GM23338 (cell line): Measurements from ENCODE around the gene ATN1. TPM values are rescaled to one million over a fixed set of nuclear protein-coding genes. Genes with fewer than 3 reads are reported as not detected.

Source experiments
- ATAC-seq: fragments of 200-7000 bp; cut with Tn5 transposase; 3 replicates; pipeline ENCODE4 v1.9.1; 2020
- DNase-seq: peaks from one replicate; pipeline ENCODE4 v3.0.0-alpha.2; 2015; ENCODE audit warnings: low spot score
- H2AFZ ChIP-seq: fragments of 200-600 bp; sonication (generic); 2 replicates; pipeline ENCODE4 v1.8.0; 2016; ENCODE audit warnings: antibody characterized with exemption, mild to moderate bottlenecking, moderate library complexity
- H3F3A ChIP-seq: fragments of 200-600 bp; sonication (generic); replicated peaks from 2 replicates; pipeline ENCODE4 v1.8.0; 2017; ENCODE audit warnings: antibody characterized with exemption, mixed run types, low read depth
- H3K27ac ChIP-seq: fragments of 200-600 bp; sonication (generic); 2 replicates; pipeline ENCODE4 v1.6.1; 2016; ENCODE audit warnings: low read depth
- H3K27me3 ChIP-seq: fragments of 200-600 bp; sonication (generic); 2 replicates; pipeline ENCODE4 v1.8.0; 2016; ENCODE audit warnings: mild to moderate bottlenecking, mixed run types, moderate library complexity; ENCODE audit not compliant: insufficient read depth
- H3K36me3 ChIP-seq: fragments of 200-600 bp; sonication (generic); 2 replicates; pipeline ENCODE4 v1.8.0; 2016; ENCODE audit warnings: mild to moderate bottlenecking; ENCODE audit not compliant: insufficient read depth
- H3K4me1 ChIP-seq: fragments of 200-600 bp; sonication (generic); 2 replicates; pipeline ENCODE4 v1.8.0; 2016; ENCODE audit warnings: mild to moderate bottlenecking, moderate library complexity; ENCODE audit not compliant: insufficient read depth
- H3K4me2 ChIP-seq: fragments of 200-600 bp; sonication (generic); 2 replicates; pipeline ENCODE4 v1.7.1; 2017; ENCODE audit warnings: mixed run types
- H3K4me3 ChIP-seq: fragments of 200-600 bp; sonication (generic); 2 replicates; pipeline ENCODE4 v1.6.1; 2016; ENCODE audit warnings: mixed run types
- H3K79me2 ChIP-seq: fragments of 200-600 bp; sonication (generic); replicated peaks from 2 replicates; pipeline ENCODE4 v1.8.0; 2017; ENCODE audit warnings: mild to moderate bottlenecking; ENCODE audit not compliant: insufficient read depth
- H3K9me2 ChIP-seq: fragments of 200-600 bp; sonication (generic); 2 replicates; pipeline ENCODE4 v1.8.0; 2017; ENCODE audit not compliant: insufficient read depth
- H4K20me1 ChIP-seq: fragments of 200-600 bp; sonication (generic); replicated peaks from 2 replicates; pipeline ENCODE4 v1.8.0; 2017; ENCODE audit warnings: mild to moderate bottlenecking; ENCODE audit not compliant: insufficient read depth
- H3K27ac Mint-ChIP-seq: 2 replicates; pipeline ENCODE4 v1.8.0; 2020; ENCODE audit warnings: inconsistent platforms, mild to moderate bottlenecking, moderate library complexity, mixed read lengths
- H3K27me3 Mint-ChIP-seq: 3 replicates; pipeline ENCODE4 v1.8.0; 2022; ENCODE audit warnings: low read depth, mild to moderate bottlenecking, moderate library complexity, mixed read lengths, inconsistent platforms; ENCODE audit not compliant: insufficient read depth, poor library complexity
- H3K36me3 Mint-ChIP-seq: 3 replicates; pipeline ENCODE4 v1.8.0; 2021; ENCODE audit warnings: low read depth, mild to moderate bottlenecking, inconsistent platforms, moderate library complexity, mixed read lengths
- H3K4me1 Mint-ChIP-seq: 3 replicates; pipeline ENCODE4 v1.8.0; 2020; ENCODE audit warnings: mild to moderate bottlenecking, inconsistent platforms, mixed read lengths
- H3K4me3 Mint-ChIP-seq: 3 replicates; pipeline ENCODE4 v1.8.0; 2021; ENCODE audit warnings: moderate library complexity, mild to moderate bottlenecking, inconsistent platforms, mixed read lengths
- H3K9me3 Mint-ChIP-seq: 3 replicates; pipeline ENCODE4 v1.8.0; 2020; ENCODE audit warnings: moderate library complexity, mild to moderate bottlenecking, inconsistent platforms, mixed read lengths
- CREB1 ChIP-seq: fragments of 250-450 bp; sonication (Bioruptor Pico); IDR thresholded peaks from 2 replicates; pipeline ENCODE4 v1.5.0; 2020; ENCODE audit warnings: low read depth, mild to moderate bottlenecking, moderate library complexity
- CTCF ChIP-seq, 2 experiments: fragments of 200-600 bp in 1 of 2; sonication (generic) in 1 of 2; conservative IDR thresholded peaks; 2 replicates each; pipeline versions ENCODE4 v1.5.1 to v1.6.1; 2016 to 2017; ENCODE audit warnings: antibody characterized with exemption in 2 of 2, low read depth in 2 of 2, mild to moderate bottlenecking in 2 of 2, moderate library complexity in 1 of 2
- ETS1 ChIP-seq: IDR thresholded peaks from 2 replicates; pipeline ENCODE4 v1.6.1; 2016; ENCODE audit warnings: antibody characterized with exemption
- EZH2 ChIP-seq: fragments of 200-600 bp; sonication (generic); IDR thresholded peaks from one replicate; pipeline ENCODE4 v1.8.0; 2017; ENCODE audit warnings: antibody characterized with exemption, mild to moderate bottlenecking, low read depth; ENCODE audit not compliant: unreplicated experiment
- EZH2phosphoT487 ChIP-seq: fragments of 200-600 bp; sonication (generic); IDR thresholded peaks from one replicate; pipeline ENCODE4 v1.8.1; 2018; ENCODE audit warnings: antibody characterized with exemption; ENCODE audit not compliant: unreplicated experiment
- JUNB ChIP-seq: IDR thresholded peaks from one replicate; pipeline ENCODE4 v1.6.1; 2016; ENCODE audit warnings: antibody characterized with exemption; ENCODE audit not compliant: unreplicated experiment
- NANOG ChIP-seq: IDR thresholded peaks from 2 replicates; pipeline ENCODE4 v1.6.1; 2016; ENCODE audit warnings: antibody characterized with exemption, borderline replicate concordance
- POLR2AphosphoS5 ChIP-seq: IDR thresholded peaks from 2 replicates; pipeline ENCODE4 v1.6.1; 2016; ENCODE audit warnings: antibody characterized with exemption, low read depth
- REST ChIP-seq: IDR thresholded peaks from one replicate; pipeline ENCODE4 v1.6.1; 2018; ENCODE audit warnings: antibody characterized with exemption; ENCODE audit not compliant: unreplicated experiment
- STAT1 ChIP-seq: IDR thresholded peaks from one replicate; pipeline ENCODE4 v1.6.1; 2016; ENCODE audit warnings: antibody characterized with exemption; ENCODE audit not compliant: unreplicated experiment
- ZNF114 ChIP-seq: fragments of 250-450 bp; sonication (Bioruptor Pico); IDR thresholded peaks from 2 replicates; pipeline ENCODE4 v1.5.0; 2020; ENCODE audit warnings: mild to moderate bottlenecking, moderate library complexity
- ZNF331 ChIP-seq: fragments of 250-450 bp; sonication (Bioruptor Pico); IDR thresholded peaks from 2 replicates; pipeline ENCODE4 v1.5.0; 2020; ENCODE audit warnings: low read depth, mild to moderate bottlenecking, moderate library complexity
- ZNF462 ChIP-seq: fragments of 250-450 bp; sonication (Bioruptor Pico); IDR thresholded peaks from 2 replicates; pipeline ENCODE4 v1.5.0; 2020; ENCODE audit warnings: mild to moderate bottlenecking, moderate library complexity
- polyA plus RNA-seq: library from polyadenylated mRNA; unstranded; fragments of >200 nt; fragmentation: Nextera tagmentation; extraction: Ambion mirVana; gene quantifications from 2 replicates; pipeline ENCODE4 v1.2.1, GENCODE V29; 2016
- total RNA-seq: library from RNA; depleted of rRNA; stranded (reverse); fragments of >200 nt; shearing (Covaris generic); gene quantifications from 2 replicates; pipeline ENCODE4 v1.2.3, GENCODE V29; 2014

Gene ATN1
- total and polyA plus RNA-seq, 2 experiments from 2014 or later: 27.2 to 49.6 TPM

GRCh38 chr12:6941782-6942181 lies 14.0 kb downstream of the ATN1 start:
- Mint-ChIP-seq H3K9me3 (peaks cover 6% of the 10 kb centered on the region; the same call in 2 of the 3 replicates), H3K4me1 (peaks cover 57% of the 10 kb centered on the region), H3K27ac (no peak overlapping the region; the same call in 1 of the 2 replicates), H3K27me3 (peaks cover 55% of the 10 kb centered on the region), H3K4me3 (no peak overlapping the region), H3K36me3 (peaks cover 36% of the 10 kb centered on the region)
- Histone ChIP-seq H3F3A (peaks cover 36% of the 10 kb centered on the region), H3K27ac (0 out of 2 replicates have a peak overlapping the region, but pooled peaks have one; percentile 7), H3K4me2 (no peak overlapping the region), H3K79me2 (0 out of 2 replicates have a peak, but pooled peaks cover 10% of the 10 kb centered on the region), H3K4me3 (no peak overlapping the region), H3K9me2 (no peaks in the 10 kb centered on the region), H3K27me3 (no peaks in the 10 kb centered on the region), H2AFZ (no peak overlapping the region), H3K4me1 (peaks cover 25% of the 10 kb centered on the region), H3K36me3 (no peaks in the 10 kb centered on the region), H4K20me1 (no peaks in the 10 kb centered on the region; the same call in 1 of the 2 replicates)
- DNase-seq: no peak
- TF ChIP-seq REST (no peak), NANOG (no peak), CREB1 (no peak), ZNF331 (no peak), STAT1 (no peak), CTCF (conservative IDR thresholded peaks at IDR 0.05; ENCODE audit: low read depth in 2 of 2) (no peak), EZH2phosphoT487 (no peak), POLR2AphosphoS5 (no peak), ZNF114 (CRISPR knock-in tag) (no peak), ZNF462 (no peak), JUNB (no peak), ETS1 (no peak), EZH2 (no peak)
- ATAC-seq: no peak
